GM19455 (cell line): ENCODE results near the gene PCGF6.

ENCODE experiments used
- ATAC-seq: cut with Tn5 transposase; IDR thresholded peaks from one replicate; pipeline ENCODE4 v1.9.1; 2021; ENCODE audit not compliant: unreplicated experiment

The PCGF6 gene

DNA sequence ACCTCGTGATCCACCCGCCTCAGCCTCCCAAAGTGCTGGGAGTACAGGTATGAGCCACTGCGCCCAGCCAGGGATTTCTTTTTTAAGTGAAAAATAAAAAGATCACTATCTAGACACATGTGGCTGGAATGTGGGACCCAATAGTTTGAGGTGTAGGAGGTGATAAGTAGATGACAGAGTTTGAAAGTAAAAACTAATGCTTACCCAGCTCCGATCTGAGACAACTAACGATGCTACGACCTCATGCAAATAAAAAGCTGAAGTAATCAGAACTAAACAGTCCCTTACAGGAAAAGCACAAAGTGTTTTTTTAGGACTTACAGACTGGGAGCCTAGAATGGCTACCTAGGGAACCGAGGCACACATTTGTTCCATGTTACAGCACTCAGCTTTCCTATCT lies 23.0 kb downstream of the PCGF6 start:
- no peak for ATAC-seq

DNA sequence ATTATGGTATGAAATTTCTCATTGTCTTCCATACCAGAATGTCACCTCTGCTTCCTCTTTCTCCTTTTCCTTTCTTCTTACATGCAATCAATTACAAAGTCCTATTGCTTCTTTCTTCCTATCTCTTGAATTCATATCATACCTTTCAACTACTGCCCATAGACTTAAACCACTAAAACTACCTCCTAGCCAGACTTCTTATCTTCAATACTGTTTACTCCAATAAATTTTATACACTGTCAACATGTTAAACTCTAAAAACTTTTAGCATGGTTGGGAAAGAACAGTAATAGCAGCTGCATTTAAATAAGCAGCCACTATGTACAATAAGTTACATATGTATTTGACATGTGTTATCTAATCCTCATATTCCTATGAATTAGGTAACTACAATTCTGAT lies 34.9 kb downstream of the PCGF6 start:
- no peak for ATAC-seq

DNA sequence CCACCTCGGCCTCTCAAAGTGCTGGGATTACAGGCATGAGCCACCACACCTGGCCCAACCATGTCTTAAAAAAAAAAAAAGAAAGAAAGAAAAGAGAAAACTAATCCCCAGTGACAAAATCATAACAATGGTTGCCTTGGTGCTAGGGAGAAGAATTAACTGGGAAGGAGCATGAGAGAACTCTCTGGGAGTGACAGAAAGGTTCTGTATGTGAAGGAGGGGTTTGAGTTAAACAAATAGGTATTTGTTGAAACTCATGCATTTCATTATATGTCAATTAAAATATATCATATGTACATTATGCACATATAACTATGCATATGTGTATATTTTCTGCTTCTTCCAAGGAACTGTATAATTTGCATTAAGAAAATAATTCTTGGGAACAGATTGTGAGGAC lies 40.7 kb downstream of the PCGF6 start:
- ATAC-seq, result no peak

DNA sequence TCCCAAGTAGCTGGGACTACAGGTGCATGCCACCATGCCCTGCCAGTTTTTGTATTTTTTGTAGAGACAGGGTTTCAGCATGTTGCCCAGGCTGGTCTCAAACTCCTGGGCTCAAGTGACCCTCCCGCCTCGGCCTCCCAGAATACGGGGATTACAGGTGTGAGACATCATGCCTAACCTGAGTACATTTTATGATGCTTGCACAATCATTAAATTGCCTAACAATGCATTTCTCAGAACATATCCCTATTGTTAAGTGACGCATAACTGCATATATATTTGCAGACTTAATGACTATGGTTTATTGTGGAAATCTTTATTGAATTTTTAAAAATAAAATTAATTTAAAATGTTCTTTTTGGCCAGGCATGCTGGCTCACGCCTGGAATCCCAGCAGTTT lies 43.3 kb downstream of the PCGF6 start:
- ATAC-seq, result no peak

DNA sequence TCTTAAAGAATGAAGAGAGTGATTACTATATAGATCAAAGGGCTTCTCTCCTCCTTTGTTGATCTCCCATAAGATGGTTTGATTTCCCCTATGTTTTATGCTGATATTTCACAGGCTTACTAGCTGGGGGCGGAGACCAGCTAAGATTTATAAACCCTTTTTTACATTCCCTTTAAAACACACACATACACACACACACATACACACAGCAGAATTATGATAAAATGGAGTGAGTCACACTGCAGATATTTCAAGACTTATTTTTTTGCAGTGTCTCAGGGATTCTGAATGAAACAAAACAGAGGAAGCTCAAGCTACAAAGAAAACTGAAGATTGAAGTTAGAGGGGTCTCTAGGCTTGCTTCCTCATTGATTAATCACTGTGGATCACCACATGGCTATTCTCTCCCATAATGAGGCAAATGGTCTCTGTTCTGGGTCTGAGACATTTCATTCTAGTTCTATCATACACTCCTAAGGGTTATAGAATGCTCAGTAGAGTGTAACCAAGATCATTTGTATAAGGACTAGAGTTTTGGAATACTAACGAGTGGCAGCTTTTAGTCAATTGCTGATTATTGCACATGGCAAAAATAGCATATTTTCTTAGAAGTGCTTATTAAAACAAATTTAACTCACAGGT lies 55.4 kb downstream of the PCGF6 start:
- no peak for ATAC-seq

DNA sequence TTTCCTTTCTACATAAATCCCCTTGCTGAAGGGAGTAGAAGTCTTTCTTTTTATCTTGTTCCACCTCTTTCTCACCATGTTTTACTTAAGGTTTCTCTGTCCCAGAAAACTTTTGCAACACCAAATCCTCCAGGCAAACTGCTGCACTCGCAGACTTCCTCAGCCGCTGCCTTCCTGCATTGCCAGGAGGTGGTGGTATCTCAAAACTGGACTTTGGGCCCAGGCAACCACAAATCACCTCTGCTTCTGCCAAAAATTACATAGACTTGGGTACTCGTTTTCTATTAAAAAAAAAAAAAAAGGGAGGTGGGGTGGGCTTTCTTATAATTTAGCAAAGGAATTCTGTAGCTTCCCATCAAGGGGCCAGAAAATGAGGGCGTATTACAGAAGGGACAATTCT lies 59.4 kb downstream of the PCGF6 start:
- no peak for ATAC-seq

DNA sequence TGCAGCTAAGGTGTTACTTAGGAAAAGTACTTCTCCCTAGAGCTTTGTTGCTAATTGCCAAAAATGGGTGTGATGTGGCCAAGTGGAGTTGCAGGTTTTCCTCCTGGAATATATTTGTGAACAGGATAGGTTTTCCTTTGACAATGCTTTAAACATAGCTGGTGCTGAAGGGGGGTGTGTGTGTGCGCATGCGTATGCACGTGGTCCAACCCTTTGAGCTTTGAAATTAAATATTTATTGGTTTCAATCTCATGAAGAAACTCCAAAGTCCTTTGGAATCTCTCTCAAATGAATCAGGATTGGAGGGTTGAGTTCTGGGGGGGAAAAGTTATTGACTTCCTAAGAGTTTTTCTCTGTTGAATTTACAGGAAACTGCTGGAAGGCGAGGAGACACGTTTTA lies 62.9 kb downstream of the PCGF6 start:
- ATAC-seq, result no peak

DNA sequence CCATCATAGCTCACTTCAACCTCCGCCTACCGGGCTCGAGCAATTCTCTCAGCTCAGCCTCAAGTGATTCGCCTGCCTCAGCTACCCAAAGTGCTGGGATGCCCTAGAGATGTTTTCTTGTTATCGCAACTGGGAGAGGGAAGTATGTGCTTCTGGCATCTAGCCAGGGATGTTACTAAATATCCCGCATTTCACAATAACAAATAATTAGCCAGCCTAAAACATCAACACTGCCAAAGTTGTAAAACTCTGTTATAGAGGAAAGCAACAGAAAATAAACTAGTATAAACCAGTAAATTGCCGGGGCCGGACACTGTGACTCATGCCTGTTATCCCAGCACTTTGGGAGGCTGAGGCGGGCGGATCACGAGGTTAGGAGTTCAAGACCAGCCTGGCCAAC lies 66.8 kb downstream of the PCGF6 start:
- no peak for ATAC-seq

DNA sequence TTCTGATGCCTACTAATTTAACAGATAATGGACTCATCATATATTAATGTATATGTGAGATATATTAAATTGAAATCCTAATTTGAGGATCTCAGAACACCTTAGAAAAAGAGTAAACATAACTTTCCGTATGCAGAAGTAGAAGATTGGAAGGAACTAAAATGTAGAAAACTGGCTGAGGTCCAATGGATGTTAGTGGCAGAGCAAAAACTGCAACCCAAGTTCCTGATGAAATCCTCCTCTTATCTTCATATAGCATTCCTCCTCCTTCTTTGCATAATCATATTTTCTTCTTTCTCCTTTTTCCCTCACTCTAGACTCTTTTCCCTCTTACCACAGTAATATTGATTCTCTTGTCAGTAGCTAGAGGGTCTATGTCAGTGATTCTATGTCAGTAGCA lies 68.0 kb downstream of the PCGF6 start:
- no peak for ATAC-seq

DNA sequence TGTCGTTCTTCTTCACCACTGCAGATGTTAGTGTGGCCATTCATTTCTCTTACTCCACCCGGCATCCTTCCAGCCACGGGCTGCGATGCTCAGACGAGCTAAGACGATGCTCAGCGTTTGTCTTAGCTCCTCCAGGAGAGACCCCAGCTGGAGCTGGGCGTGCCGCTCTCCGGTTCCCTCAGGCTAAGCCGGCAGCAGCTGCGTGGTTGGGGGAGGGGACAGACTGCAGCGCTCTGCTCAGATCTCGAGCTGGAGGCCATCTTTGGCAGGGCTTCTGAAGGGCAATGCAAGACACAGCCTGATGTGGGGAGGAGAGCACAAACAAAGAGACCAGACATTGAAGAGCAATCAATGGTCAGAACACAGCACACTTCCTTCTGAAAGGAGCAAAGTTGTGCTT lies 69.2 kb downstream of the PCGF6 start:
- no peak for ATAC-seq

DNA sequence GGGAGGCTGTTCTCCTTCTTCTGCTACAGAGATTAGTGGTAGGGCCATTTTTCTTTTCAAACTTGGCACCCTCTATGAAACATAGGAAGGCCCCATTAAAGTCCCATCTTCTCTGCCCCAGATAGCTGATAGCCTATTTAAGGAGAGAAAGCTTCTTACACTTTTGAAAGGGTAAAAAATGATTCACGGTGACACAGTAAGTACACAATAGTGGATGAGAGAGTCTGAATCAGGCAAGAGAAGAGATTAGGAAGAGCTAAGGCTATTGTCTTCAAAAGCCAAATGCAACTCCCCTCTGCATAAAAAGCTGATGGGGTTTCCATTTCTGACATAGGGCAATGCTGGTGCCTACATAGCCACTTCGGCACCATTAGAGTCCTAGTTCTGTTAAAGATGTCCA lies 70.4 kb downstream of the PCGF6 start:
- ATAC-seq, result no peak

DNA sequence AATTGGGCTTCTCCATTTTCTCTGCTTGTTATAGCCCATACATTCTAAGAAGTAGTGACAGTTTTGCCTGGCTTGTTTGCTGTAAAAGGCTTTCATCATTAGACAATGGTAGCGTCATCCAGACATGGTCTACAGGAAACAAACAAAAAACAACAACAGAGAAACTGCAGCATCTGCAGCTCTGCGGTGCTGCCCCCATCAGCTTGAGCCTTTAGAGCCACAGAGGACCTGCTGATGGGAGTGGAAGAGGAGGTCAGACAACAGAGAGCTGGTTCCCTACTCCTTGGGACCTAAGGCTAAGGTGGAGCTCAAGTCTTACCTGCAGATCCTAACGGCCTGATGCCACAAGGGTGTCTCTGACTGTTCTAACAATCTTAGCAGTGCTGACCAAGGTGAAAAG lies 70.9 kb downstream of the PCGF6 start:
- no peak for ATAC-seq

DNA sequence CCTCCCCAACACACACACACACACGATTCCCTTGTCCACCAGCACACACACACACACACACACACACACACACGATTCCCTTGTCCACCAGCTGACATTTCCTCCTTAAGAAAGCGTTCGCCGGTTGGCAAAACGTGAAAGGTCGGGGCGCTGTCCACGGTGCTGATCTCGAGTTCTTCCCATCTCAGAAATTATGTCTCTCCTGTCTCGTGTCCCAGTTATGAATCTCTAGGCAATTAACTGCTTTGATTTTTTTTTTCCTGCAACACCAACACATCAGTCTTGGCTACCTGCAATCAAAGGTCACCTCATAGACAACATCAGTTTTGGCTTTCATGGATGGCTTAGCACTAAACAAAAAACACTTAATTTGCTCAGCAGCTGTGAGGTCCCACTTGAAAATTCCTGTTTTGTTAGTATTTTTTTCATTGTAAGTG lies 72.1 kb downstream of the PCGF6 start:
- no peak for ATAC-seq

DNA sequence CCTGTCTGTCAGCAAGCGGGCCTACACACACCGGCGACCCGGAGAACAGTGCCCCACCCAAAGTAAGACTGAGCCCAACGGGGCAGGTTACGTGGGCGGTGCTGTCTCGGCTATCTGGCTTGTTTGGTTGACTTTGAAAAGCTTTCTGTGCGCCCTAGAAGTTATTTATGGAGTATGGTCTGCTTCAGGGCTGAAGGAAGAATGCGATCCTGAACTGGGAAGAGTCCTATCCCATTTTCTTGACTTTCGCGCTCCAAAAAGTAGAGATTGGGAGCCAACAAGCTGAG lies 72.5 kb downstream of the PCGF6 start:
- ATAC-seq, result no peak

DNA sequence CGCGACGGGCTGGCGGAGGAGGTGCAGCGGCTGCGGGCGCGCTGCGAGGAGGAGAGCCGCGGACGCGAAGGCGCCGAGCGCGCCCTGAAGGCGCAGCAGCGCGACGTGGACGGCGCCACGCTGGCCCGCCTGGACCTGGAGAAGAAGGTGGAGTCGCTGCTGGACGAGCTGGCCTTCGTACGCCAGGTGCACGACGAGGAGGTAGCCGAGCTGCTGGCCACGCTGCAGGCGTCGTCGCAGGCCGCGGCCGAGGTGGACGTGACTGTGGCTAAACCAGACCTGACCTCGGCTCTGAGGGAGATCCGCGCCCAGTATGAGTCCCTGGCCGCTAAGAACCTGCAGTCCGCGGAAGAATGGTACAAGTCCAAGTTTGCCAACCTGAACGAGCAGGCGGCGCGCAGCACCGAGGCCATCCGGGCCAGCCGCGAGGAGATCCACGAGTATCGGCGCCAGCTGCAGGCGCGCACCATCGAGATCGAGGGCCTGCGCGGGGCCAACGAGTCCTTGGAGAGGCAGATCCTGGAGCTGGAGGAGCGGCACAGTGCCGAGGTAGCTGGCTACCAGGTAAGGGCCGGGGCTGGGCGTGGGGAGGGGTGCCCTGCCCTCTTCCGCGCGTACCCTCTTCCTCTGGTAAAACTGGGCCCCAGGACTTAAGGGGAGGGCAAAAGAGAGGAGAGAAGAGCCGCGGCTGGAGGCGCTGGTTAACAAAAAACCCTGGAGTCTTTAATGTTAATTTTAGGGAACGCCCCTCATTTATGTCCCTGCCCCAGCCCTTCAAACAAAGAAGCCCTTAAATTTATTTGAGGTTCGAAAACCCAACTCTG lies 73.0 kb downstream of the PCGF6 start:
- no peak for ATAC-seq

DNA sequence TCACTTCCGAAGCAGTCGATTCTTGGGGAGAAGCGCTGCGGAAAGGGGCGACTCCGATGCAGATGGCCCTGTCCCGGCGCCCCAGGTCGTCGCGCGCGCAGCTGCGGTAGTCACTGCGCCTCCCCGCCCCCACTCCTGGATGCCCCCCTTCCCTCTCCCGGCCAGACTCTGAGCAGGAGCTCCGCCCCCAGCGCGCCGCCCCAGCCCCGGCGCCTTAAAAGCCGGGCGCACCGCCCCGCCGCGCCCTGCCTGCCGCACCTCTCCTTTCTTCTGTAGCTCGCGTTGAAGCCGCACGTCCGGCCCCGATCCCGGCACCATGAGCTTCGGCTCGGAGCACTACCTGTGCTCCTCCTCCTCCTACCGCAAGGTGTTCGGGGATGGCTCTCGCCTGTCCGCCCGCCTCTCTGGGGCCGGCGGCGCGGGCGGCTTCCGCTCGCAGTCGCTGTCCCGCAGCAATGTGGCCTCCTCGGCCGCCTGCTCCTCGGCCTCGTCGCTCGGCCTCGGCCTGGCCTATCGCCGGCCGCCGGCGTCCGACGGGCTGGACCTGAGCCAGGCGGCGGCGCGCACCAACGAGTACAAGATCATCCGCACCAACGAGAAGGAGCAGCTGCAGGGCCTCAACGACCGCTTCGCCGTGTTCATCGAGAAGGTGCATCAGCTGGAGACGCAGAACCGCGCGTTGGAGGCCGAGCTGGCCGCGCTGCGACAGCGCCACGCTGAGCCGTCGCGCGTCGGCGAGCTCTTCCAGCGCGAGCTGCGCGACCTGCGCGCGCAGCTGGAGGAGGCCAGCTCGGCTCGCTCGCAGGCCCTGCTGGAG lies 73.8 kb downstream of the PCGF6 start, which contains the start of gene INA:
TSS of gene INA (plus strand) at position 243 of the 817 bp plus-strand sequence. CDS start at position 317, 74 bp downstream.
- no peak for ATAC-seq

DNA sequence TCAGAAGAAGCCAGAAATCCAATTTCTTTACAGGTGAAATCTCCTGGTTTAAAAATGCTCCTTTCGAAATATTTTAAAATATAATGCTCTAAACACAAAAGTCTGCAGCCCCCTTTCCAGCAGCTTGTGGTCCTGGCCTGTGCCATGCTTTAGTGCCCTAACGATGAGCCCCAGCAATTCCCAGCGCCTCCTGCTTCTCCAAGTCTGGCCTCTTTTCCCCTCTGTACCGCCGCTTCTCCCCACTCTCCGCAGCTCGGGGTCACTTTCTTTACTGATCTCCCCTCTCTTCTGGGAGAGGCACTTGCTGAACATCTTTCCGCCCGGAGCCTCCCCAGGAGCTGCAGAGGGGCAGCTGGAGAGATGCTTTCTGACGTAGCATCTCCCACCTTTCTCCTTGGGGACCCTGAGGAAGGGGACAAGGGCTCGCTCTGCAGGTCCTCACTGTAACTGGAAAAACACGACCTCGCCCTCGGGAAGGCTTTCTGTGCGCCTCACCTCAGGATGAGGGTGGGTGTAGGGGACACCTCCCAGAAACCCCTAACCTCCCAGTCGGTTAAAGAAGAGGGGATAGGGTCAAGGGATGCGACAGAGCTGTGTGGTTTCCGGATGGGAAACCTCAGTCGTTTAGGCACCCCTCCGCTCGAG lies 74.6 kb downstream of the PCGF6 start:
- no peak for ATAC-seq

DNA sequence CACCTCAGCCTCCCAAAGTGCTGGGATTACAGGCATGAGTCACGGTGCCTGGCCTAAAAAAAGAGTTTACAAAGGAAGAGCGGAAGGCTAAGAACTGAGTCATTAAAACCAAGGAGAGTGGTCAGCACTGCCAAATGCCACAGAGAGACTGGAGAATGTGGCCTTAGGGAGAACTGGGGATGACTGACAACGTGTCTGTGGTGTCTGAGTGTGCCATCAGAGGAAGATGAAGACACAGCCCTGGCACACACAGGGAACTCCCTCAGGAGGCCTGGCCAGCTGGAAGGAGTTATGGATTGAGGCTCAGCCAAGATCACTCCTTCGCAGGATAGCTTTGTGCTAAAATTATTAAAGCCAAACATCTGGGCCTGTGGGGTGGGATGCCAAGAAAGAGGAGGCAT lies 77.9 kb downstream of the PCGF6 start:
- no peak for ATAC-seq

DNA sequence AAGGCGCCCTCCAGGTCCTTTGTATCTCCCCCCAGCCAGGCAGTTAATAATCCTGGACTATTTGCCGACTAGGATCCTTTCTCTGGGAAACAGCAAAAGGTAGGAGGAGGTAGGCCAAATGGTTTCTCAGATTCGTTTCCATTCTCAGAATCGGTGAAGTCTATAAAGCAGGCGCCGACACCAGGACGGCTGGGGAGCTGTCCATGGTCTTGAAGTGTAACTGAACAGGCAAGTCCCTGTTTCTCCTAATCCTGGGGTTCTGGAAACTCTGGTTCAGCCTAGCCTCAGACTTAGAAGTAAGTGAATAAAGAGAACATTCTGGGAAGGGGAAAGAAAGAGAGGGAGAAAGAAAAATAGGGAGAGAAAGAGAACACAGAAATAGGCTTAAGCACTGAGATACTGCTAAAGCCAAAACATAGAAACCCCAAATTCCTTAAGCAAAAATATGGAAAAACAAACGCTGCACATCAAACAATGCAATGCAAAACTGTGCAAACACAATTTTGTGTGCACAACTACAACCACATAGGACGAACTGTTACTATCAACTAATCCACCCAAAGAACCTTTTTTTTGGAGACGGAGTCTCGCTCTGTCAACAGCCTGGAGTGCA lies 85.1 kb downstream of the PCGF6 start:
- no peak for ATAC-seq

DNA sequence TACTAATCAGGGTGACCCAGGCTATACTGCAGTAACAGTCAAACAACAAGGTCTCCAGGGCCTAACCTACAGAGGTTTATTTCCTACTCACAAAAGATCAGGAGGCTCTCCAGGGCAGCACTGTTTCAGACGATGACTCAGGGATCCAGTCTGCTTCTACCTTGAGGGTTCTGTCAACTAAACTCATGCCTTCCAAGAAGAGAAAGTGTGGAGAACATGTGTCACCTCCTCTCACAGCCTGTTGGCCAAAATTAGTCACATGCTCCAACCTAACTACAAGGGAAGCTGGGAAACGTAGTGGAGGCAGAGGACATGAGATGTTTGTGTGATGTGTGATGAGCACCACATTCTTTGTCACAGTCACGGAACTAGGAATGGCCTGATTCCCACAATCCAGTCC lies 88.7 kb downstream of the PCGF6 start:
- no peak for ATAC-seq

DNA sequence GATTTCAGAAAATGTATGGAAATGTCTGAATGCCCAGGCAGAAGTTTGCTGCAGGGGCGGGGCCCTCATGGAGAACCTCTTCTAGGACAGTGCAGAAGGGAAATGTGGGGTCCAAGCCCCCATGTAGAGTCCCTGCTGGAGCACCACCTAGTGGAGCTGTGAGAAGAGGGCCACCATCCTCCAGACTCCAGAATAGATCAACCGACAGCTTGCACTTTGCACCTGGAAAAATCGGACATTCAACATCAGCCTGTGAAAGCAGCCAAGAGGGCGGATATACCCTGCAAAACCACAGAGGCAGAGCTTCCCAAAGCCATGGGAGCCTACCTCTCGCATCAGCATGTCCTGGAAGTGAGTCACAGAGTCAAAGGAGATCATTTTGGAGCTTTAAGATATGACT lies 91.0 kb downstream of the PCGF6 start:
- ATAC-seq, result no peak
